Activated T-cell treated with anti-CD3 and anti-CD28 coated beads, Interleukin-2, amount 50 U/mL, for 4 hours (primary cell): ENCODE measurements around the gene CFAP206. TPM values are rescaled to one million over a fixed set of nuclear protein-coding genes. Genes with fewer than 3 reads are reported as not detected.

ENCODE experiments used
- ATAC-seq, 2 donors: fragments of 200-7000 bp; cut with Tn5 transposase; one replicate each; pipeline ENCODE4 v1.10.0; 2021
- DNase-seq: peaks from one replicate; pipeline ENCODE4 v3.0.0-alpha.2; 2020
- H3K27me3 Mint-ChIP-seq: one replicate; pipeline ENCODE4 v1.8.0; 2021; ENCODE audit warnings: low read depth, mixed read lengths
- H3K36me3 Mint-ChIP-seq: one replicate; pipeline ENCODE4 v1.8.0; 2022; ENCODE audit warnings: mixed read lengths; ENCODE audit not compliant: insufficient read depth
- H3K4me1 Mint-ChIP-seq: one replicate; pipeline ENCODE4 v1.8.0; 2021; ENCODE audit warnings: low read depth, mixed read lengths
- H3K4me3 Mint-ChIP-seq: one replicate; pipeline ENCODE4 v1.8.0; 2021; ENCODE audit warnings: mild to moderate bottlenecking, moderate library complexity, mixed read lengths
- H3K9me3 Mint-ChIP-seq: one replicate; pipeline ENCODE4 v1.8.0; 2021; ENCODE audit warnings: mixed read lengths
- total RNA-seq, 3 donors: library from RNA; stranded (reverse); gene quantifications; one replicate each; pipeline ENCODE4 v1.2.1, GENCODE V29; 2021

Gene CFAP206
- total RNA-seq, 3 donors from 2014 or later = not detected

DNA sequence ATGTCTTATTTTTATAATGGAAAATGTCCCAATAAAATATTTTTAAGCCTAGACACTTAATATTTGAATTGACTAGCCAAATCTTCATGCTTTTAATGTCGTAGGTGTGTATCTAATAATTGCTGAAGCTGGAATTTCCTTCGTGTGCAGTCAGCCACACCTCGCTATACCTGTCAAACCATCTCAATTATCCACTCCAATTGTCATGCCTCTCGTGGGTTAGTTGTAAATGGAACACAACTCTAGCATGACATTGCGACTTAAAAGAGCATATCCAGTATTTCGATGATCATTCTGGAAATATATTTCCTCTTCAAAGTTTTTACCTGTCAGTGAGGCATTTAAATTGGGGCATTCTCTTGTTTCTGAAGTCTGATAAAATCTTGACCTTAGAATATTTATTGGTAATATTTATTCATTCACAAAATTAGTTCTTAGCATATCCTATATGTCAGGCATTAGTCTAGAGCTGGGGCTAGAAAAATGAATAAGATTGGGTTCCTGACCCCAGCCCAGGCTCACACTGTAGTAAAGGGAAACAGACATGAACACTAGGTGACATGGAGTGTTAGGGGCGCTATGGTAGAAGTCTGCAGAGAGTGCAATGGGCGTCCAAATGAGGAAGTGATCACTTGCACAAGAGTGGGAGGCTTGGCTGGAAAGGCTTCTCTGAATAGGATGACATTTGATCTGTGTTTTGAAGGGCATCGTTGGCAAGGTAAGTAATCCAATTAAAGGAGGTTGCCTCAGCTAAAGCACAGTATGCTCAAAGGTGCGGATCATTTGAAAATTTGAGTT, 11.0 kb upstream of the CFAP206 start:
- Mint-ChIP-seq H3K4me1 (peaks cover 2% of the 10 kb centered on the region), H3K9me3 (no peaks in the 10 kb centered on the region), H3K27me3 (no peaks in the 10 kb centered on the region), H3K36me3 (peaks cover 2% of the 10 kb centered on the region), H3K4me3 (no peak overlapping the region)
- ATAC-seq (no peak), DNase-seq (no peak)

DNA sequence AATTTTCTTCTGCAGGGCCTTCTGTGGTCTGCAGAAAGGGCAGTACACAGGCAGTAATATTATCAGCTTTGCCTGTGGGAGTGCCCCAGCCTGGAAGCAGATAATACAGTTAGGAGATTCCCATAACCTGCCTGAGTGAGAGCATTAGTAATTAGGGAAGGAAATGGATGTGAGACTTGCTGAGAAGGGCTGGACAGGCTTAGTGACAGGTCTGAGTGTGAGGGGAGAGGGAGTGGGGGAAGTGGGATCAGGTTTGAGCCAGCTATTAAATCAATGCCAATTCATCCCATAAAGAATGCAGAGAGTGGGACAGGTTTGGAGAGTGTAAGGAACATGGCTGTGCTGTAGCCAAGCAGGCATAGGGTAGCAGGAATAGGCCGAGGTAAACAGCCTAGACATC, 10.1 kb upstream of the CFAP206 start:
- Mint-ChIP-seq H3K4me1 (peaks cover 2% of the 10 kb centered on the region), H3K27me3 (no peaks in the 10 kb centered on the region), H3K36me3 (peaks cover 2% of the 10 kb centered on the region), H3K4me3 (no peak overlapping the region), H3K9me3 (no peaks in the 10 kb centered on the region)
- ATAC-seq = no peak
- no peak for DNase-seq

DNA sequence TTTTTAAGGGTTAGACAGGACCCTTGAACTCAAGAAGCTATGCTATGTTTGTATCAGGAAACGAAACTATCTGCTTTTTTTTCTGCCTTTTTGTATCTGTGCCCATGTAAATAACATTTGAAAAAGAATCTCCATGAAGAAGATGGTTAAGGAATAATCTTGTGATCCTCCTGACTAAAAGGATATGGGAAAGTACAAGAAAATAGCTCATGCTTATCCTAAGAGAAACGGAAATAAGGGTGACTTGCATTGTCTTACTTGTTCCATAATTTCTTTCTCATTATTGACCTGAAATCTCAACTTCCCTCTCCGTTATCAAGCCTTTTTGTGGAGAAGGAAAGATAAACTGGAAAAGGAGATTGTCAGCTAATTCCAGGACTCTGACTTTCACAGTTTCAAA, 5.9 kb upstream of the CFAP206 start:
- Mint-ChIP-seq H3K27me3 (peaks cover 2% of the 10 kb centered on the region), H3K4me3 (no peak overlapping the region)
- ATAC-seq = no peak

DNA sequence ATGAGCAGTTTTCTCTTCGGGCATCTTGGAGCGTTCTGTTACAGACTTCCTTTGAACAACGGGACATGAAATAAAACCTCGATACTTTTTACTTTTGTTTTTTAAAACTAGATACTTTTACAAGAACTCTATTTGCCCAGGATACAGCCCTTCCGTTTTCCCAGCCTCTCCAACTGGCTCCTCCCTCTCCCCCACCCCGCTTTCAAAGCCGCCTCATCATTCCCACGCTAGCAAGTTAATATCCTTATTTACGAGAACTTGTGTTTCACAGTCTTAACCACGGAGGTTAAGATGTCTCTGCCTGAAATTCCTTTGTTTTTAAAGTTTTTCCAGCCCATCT, 241 bp upstream of the CFAP206 start:
- Mint-ChIP-seq H3K9me3 (no peaks in the 10 kb centered on the region), H3K4me3 (peak overlapping the region; percentile 86), H3K27me3 (peaks cover 10% of the 10 kb centered on the region), H3K4me1 (peaks cover 3% of the 10 kb centered on the region), H3K36me3 (no peaks in the 10 kb centered on the region)
- DNase-seq = no peak
- peak; percentile 9 to 13 for ATAC-seq

More for the DNA sequence above, 5.9 kb upstream of the CFAP206 start:
- no peaks in the 10 kb centered on the region for H3K4me1 Mint-ChIP-seq
- no peaks in the 10 kb centered on the region for H3K9me3 Mint-ChIP-seq
- H3K36me3 Mint-ChIP-seq = peaks cover 2% of the 10 kb centered on the region
- no peak for DNase-seq

DNA sequence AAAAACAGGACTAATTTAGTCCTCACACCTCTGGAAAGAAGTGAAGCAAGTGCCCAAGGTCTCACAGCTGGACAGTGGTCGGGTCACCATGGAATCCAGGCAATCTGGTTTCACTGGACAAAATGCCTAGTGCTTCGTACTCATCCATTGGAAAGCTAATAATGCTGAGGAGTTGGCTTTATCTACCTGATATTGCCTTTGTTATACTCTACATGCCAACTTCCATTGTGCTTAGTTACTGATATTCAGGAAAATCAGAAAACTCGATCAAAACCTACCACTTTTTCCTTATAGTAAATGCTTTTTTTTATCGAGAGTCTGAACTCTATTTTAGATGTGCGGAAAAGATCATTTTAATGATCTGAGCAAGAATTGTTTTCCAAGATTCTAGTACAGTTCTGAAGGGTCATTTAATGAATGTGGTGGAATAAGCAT, 966 bp downstream of the CFAP206 start:
- no peak for ATAC-seq
- no peaks in the 10 kb centered on the region for H3K9me3 Mint-ChIP-seq
- peak overlapping the region; percentile 86 for H3K4me3 Mint-ChIP-seq
- no peaks in the 10 kb centered on the region for H3K36me3 Mint-ChIP-seq
- no peak for DNase-seq
- H3K27me3 Mint-ChIP-seq = peaks cover 16% of the 10 kb centered on the region
- peaks cover 3% of the 10 kb centered on the region for H3K4me1 Mint-ChIP-seq

DNA sequence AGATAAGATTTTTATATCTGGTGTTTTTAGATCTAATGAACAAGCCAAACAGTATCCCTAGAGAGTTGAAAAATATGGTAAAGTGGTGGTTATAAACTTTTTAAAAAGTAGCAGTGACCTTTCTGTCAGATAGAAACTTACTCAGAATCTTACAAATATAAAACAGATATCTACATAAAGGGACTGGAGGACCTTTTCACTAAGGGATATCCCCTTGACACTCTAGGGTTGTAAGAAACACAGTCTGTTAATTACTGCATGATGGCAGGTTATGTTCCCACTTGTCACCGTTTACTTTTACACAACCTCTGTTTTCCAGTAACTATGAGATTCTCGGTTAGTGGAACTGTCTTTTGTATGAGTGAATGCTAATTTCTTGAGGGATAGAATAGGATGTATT, 11.5 kb downstream of the CFAP206 start:
- no peaks in the 10 kb centered on the region for H3K36me3 Mint-ChIP-seq
- H3K4me3 Mint-ChIP-seq = no peak overlapping the region

DNA sequence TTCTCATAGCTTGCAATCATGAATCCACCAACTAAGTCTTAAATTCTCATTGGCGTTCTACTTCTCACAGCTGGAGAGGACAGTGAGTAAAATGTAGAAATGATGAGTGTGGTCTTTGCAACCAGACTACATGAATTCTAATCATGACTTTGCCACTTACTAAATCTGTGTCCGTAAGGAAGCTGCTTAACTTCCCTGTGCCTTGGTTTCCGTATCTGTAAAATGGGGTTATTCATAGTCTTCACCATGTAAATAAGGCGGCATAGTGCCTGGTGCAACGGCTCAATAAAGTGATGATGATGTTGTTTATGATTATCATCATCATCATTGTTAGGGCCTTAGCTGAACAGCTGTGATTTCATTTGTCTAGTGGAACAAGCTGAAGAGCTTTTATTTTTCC, 12.6 kb downstream of the CFAP206 start:
- H3K27me3 Mint-ChIP-seq = no peaks in the 10 kb centered on the region
- DNase-seq (no peak), ATAC-seq (no peak)
- no peaks in the 10 kb centered on the region for H3K4me1 Mint-ChIP-seq
- H3K36me3 Mint-ChIP-seq = no peaks in the 10 kb centered on the region
- H3K4me3 Mint-ChIP-seq = no peak overlapping the region
- H3K9me3 Mint-ChIP-seq = no peaks in the 10 kb centered on the region

More for the DNA sequence above, 11.5 kb downstream of the CFAP206 start:
- DNase-seq = no peak
- ATAC-seq = no peak
- Mint-ChIP-seq H3K9me3 (no peaks in the 10 kb centered on the region), H3K4me1 (no peaks in the 10 kb centered on the region), H3K27me3 (peaks cover 5% of the 10 kb centered on the region)

DNA sequence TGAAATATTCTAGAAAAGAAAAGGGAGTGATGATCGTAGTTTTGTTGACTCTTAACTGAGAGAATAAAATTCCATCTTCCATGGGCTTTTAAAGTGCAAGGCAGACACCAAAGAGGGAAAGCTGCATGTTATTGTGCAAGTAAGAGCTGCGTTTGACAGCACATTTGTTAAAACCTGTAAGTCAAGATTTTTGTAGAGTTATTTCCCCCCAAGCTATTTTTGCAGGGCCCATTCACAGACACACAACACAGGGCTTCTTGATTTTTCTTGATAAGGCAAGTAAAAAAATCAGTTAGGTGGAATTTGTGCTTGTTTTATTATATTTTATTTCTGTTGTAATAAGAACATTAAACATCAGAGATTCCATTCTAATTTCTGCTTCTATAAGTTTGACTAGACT, 13.8 kb downstream of the CFAP206 start:
- Mint-ChIP-seq H3K27me3 (no peaks in the 10 kb centered on the region), H3K4me3 (no peak overlapping the region), H3K36me3 (no peaks in the 10 kb centered on the region), H3K9me3 (no peaks in the 10 kb centered on the region), H3K4me1 (no peaks in the 10 kb centered on the region)
- DNase-seq (no peak), ATAC-seq (no peak)

DNA sequence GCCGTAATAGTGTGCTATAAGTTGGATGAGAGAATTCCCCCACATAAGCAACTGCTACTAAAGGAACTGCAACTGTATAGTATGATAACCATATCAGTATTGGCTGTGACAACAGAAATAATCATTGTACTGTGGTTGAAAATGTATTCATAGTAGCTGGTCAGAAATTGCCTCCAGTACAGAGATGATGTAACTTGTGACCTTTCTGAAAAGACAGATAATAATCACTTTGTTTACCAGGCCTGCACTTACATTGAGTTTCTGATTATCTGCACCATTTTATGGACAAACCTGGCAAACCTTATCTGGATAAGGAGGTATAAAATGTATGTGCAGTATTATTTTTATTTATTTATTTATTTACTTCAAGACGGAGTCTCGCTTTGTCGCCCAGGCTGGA, 19.0 kb downstream of the CFAP206 start:
- peaks cover 6% of the 10 kb centered on the region for H3K27me3 Mint-ChIP-seq
- no peak for ATAC-seq
- no peak overlapping the region for H3K4me3 Mint-ChIP-seq
- H3K4me1 Mint-ChIP-seq = no peaks in the 10 kb centered on the region
- H3K36me3 Mint-ChIP-seq = no peaks in the 10 kb centered on the region
- H3K9me3 Mint-ChIP-seq = no peaks in the 10 kb centered on the region
- DNase-seq = no peak

DNA sequence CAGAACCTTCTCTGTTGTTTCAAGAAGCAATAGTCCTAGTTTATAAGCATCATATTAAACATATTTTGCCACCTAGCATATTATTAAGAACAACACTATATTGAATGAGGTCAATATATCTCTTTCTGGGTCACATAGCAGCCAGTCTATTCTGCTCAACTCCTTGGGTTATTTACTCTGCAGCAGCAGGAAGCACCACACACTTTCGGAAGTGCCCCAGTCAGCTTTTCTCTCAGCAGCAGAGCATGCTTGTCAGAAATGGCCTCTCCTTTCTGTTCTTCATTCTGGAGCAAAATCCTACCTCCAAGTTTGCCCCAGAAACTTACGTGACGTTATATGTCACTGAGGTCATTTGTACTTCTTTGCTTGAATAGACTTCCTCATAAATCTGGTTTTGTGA, 22.7 kb downstream of the CFAP206 start:
- Mint-ChIP-seq H3K9me3 (no peaks in the 10 kb centered on the region), H3K4me3 (no peak overlapping the region), H3K36me3 (no peaks in the 10 kb centered on the region), H3K4me1 (no peaks in the 10 kb centered on the region), H3K27me3 (peaks cover 10% of the 10 kb centered on the region)
- no peak for ATAC-seq
- DNase-seq = no peak

DNA sequence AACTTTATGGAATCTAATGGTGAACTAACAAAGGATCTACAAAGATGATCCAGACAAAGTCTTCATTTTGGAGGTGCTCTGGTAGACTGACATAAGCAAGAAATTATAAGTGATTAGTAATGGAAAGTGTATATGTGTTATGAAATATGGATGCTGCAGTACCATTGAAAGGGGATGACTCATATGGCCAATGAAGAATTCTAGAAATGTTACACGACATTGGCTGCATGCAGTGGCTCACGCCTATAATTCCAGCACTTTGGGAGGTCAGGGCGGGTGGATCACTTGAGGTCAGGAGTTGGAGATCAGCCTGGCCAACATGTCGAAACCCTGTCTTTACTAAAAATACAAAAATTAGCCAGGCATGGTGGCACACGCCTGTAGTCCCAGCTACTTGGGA, 23.5 kb downstream of the CFAP206 start:
- peaks cover 10% of the 10 kb centered on the region for H3K27me3 Mint-ChIP-seq
- ATAC-seq = no peak
- no peak overlapping the region for H3K4me3 Mint-ChIP-seq
- no peaks in the 10 kb centered on the region for H3K36me3 Mint-ChIP-seq
- H3K9me3 Mint-ChIP-seq = no peaks in the 10 kb centered on the region
- H3K4me1 Mint-ChIP-seq = no peaks in the 10 kb centered on the region
- DNase-seq = no peak

DNA sequence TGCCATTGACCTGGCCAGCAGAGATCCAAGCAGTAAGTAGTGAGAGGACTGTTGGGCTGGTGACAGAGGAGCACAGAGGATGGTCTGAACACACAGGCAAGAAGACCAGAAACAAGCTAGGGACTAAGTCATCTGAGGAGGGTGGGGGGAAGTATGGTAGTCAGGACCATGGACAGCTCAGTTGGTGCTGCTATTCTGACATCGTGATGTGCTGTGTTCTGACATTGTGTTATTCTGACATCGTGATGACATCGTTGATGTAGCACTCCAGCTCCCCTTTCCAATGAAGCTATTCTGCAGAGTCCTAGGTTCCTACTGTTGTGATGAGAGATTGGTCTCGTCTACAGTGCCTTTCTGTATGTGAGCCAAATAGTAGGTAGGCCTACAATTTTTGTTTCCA, 28.7 kb downstream of the CFAP206 start:
- ATAC-seq = no peak
- Mint-ChIP-seq H3K4me1 (no peaks in the 10 kb centered on the region), H3K27me3 (peaks cover 8% of the 10 kb centered on the region), H3K36me3 (no peaks in the 10 kb centered on the region), H3K4me3 (no peak overlapping the region), H3K9me3 (no peaks in the 10 kb centered on the region)
- DNase-seq = peak; percentile 13

DNA sequence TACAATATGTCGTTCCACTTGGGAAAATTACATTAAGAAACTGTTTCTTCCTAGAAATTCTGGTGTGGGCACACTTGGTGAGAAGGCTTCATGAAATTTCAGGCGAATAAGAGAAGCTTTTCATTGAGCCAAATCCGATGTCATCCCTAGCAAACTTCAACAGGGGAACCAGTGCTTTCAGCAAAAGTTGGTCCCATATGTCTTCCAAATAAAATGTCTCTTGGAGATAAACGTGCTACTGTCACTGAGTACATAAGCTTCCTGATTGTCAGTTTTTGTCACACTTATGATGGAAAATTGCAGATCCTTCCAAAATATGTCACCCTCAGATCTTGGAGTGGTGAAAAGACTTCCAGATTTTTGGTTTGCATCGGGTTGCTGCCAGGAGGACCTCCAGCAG, 33.9 kb downstream of the CFAP206 start:
- H3K4me3 Mint-ChIP-seq = no peak overlapping the region
- ATAC-seq (no peak), DNase-seq (no peak)
- H3K4me1 Mint-ChIP-seq = no peaks in the 10 kb centered on the region
- no peaks in the 10 kb centered on the region for H3K36me3 Mint-ChIP-seq
- peaks cover 12% of the 10 kb centered on the region for H3K27me3 Mint-ChIP-seq
- no peaks in the 10 kb centered on the region for H3K9me3 Mint-ChIP-seq

DNA sequence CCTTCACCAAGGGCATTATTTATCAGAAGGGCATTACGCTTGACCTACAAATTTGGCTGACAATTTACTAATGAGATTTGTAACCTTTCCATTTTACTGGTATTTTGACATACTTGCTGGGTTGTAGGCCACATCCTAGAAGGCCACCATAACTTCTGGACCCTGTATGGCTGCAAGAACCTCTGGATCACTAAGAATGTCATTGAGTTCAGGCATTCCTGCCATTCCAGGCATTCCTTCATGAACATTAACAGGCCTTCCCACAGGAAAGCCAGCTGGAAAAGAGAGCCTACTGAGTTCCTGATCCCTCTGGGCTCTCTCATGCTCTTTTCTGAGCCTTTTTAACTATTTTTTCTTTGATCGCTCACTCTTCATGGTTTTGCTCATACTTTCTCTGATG, 36.6 kb downstream of the CFAP206 start:
- Mint-ChIP-seq H3K9me3 (no peaks in the 10 kb centered on the region), H3K27me3 (peaks cover 22% of the 10 kb centered on the region), H3K36me3 (no peaks in the 10 kb centered on the region), H3K4me3 (no peak overlapping the region), H3K4me1 (no peaks in the 10 kb centered on the region)
- no peak for ATAC-seq
- no peak for DNase-seq

DNA sequence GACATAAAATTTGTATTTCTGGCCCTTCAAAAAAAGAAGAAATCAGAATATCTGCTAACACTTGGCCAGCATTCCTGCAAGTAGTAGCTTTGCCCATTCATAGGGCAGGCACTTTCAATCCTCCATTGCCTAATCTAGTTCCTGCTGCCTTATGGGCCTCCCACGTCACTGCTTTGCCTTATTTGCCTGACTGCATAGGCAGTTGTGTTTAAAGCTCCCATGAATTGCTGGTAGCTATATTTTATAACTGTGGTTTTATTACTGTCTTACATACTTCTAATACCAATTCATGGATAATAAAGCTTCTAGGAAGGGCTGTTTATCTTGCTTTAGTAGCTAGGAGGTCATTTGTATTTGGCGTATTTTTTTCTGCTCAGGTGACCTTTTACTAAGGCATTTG, 57.3 kb downstream of the CFAP206 start:
- peaks cover 25% of the 10 kb centered on the region for H3K27me3 Mint-ChIP-seq
- H3K4me1 Mint-ChIP-seq = no peaks in the 10 kb centered on the region
- H3K9me3 Mint-ChIP-seq = no peaks in the 10 kb centered on the region
- no peak for DNase-seq
- no peak for ATAC-seq
- H3K4me3 Mint-ChIP-seq = no peak overlapping the region
- no peaks in the 10 kb centered on the region for H3K36me3 Mint-ChIP-seq
